Hepatocyte (in vitro differentiated cells): Measurements from ENCODE around the gene SART1.

Experiments
- EZH2 ChIP-seq: fragments of 200-600 bp; sonication (generic); IDR thresholded peaks from 2 replicates; pipeline ENCODE4 v1.6.1; 2016; ENCODE audit warnings: antibody characterized with exemption, mild to moderate bottlenecking, borderline replicate concordance
- EZH2phosphoT487 ChIP-seq: fragments of 200-600 bp; sonication (generic); IDR thresholded peaks from one replicate; pipeline ENCODE4 v1.6.1; 2018; ENCODE audit warnings: antibody characterized with exemption, mild to moderate bottlenecking, low read depth, moderate library complexity; ENCODE audit not compliant: unreplicated experiment, severe bottlenecking
- TF ChIP-seq, protein P1 (sequence below): fragments of 200-600 bp; sonication (generic); IDR thresholded peaks from 2 replicates; pipeline ENCODE4 v1.5.1; 2016; ENCODE audit warnings: antibody characterized with exemption, mild to moderate bottlenecking; ENCODE audit not compliant: poor library complexity

DNA sequence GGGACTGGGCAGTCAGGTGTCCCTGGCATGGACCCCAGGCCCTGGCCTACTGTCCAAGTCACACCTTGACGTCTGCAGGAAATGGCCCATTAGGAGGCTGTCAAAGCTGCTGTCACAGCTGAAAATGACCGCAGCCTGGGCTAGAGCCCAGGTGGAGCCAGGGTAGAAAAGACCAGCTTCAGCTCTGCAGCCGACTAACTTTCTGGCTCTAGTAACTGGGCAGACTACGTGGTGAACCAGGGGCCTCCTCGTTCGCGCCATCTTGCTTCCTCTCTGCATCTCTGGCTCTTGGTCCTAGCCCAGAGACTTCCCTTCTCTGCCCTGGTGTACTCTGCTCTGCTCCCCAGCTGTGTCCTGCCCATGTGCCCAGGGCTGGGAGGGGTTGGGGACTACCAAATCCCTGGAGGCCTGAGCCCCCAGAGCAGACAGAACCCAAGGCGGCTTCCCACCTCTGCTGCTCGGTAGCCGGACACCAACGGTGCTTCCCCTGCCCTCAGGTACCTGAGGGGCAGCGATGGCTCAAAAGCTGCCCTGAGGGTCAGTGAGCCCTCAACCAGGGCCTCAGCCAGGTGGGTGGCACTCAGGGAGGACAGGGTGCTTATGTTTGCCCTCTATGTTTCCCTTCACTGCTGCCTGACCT lies 19.7 kb downstream of the SART1 start:
- TF ChIP-seq, protein P1, sequence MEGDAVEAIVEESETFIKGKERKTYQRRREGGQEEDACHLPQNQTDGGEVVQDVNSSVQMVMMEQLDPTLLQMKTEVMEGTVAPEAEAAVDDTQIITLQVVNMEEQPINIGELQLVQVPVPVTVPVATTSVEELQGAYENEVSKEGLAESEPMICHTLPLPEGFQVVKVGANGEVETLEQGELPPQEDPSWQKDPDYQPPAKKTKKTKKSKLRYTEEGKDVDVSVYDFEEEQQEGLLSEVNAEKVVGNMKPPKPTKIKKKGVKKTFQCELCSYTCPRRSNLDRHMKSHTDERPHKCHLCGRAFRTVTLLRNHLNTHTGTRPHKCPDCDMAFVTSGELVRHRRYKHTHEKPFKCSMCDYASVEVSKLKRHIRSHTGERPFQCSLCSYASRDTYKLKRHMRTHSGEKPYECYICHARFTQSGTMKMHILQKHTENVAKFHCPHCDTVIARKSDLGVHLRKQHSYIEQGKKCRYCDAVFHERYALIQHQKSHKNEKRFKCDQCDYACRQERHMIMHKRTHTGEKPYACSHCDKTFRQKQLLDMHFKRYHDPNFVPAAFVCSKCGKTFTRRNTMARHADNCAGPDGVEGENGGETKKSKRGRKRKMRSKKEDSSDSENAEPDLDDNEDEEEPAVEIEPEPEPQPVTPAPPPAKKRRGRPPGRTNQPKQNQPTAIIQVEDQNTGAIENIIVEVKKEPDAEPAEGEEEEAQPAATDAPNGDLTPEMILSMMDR: no peak
- TF ChIP-seq EZH2: no peak
- TF ChIP-seq EZH2phosphoT487: no peak
